ENCODE measurements around the gene SLC22A12.

SLC22A12 gene

DNA sequence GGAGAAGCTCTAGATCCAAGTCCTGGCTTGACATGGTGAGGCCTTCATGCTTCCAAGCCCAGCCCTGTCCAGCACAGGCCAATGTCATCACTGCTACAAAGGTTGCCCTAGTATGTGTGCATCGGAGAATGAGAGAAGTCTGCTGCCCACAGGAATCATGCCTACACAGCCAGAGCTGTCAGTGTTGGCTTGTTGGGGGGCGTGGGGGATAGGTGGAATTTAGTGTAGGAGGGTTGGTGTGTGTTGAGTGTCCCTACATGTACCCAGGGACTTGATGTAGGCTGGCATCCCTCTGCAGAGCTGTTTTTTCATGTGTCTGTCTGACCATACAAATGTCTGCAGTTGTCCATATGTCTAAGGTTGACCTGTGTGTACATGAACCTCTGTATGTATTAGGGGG is 37.6 kb downstream of the SLC22A12 start:
- no peak for DNase-seq (ENCODE audit: low spot score)

GRCh38 chr11:64629103-64629502 is 38.1 kb downstream of the SLC22A12 start:
- DNase-seq (ENCODE audit: low spot score) = no peak

DNA sequence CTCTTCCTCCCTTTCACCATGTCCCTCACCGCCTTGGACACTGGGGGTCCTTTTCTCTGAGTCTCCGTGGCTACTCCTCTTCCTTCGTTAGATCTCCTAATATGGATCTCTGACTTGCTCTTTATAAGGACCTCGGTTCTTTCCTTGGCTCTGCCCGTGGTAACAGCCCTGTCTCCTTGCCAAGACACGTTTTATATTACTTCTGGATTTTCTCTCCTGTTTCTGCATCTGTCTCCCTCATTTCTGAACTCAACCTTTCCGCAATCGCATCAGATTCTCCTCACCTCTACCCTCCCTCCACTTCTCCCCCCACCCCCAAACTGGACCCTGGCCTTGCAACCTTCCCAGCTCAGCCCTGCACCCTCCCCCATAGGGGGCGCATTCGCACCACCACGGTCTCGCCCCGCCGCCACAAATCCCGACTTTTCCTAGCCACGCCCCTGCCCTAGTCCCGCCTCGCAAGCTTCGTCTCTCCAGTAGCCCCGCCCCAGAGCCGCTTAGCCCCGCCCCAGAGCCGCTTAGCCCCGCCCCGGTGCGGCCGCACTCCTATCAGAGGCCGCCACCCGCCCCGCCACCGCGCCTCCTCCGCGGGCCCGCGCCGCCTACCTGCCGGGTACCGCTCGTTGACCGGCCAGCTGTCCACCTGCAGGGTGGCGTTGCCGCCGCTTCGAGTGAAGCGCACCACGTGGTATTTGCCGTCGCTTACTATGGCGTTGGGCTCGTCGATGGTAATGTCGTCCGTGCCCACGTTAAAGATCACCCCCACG is 39.0 kb downstream of the SLC22A12 start:
- no peak for DNase-seq (ENCODE audit: low spot score)

GRCh38 chr11:64631675-64632074 is 40.7 kb downstream of the SLC22A12 start:
- DNase-seq (ENCODE audit: low spot score) = no peak

- no peak for DNase-seq (ENCODE audit: low spot score)
Measured at GRCh38 chr11:64632237-64632636, 41.2 kb downstream of the SLC22A12 start.

GRCh38 chr11:64632654-64633053 is 41.6 kb downstream of the SLC22A12 start:
- DNase-seq (ENCODE audit: low spot score) = no peak

DNA sequence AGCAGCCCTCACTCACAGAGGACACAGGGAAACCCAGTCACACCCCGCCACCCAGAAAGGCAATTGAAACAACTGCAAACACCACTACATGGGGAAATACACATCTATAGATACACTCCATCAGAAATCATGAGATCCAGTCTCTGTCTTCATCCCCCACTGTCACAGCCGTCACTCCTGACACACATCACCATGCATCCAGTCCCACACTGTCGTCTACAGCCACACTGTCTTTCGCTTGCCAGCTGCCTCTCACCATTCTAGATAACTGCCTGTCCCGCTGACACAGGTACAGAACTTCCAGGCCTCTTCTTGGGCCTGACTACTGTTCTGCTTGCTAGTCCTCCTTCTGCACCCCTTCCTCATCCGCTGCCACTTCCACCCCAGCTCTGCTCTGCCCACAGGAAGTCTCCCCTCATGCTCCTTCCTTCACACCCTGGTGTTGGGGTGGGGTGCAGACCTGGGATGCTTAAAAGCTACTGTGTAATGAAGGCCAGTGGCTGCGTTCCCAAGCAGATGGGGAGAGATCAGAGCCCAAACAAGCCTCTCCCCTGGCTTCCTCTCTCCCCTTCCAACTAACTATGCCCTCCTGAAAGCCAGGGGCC is 42.6 kb downstream of the SLC22A12 start:
- no peak for DNase-seq (ENCODE audit: low spot score)

DNA sequence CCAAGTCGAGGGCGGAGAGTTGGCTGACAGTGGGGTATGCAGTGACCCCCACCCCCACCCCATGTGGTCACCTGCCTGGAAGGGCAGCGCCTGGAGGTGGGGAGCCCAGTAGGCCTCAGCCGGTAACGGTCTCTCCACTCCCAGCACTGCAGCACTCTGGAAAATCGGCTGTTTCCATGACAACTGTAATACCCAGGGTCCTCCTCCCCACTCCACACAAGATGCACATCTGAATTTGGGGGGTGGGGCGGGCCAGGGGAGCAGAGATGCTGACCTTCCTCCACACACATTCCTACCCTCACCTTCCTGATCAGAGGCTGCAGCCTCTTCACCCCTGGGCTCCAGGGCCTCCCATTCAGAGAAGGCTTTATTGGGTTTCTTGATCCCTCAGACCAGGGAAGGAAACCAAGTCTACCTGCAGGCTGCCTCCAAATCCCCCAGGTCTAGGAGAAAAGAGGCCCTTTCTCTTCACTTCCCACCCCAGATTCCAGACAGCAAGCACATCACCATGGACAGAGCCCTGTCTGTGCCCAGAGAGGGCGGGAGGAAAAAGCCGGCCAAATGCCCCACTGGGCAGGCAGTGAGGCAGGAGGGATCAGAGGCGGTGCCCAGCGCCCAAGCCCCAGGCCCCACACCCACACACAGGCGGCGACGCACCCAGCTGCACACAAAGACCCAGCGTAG is 46.5 kb downstream of the SLC22A12 start:
- DNase-seq (ENCODE audit: low spot score) = no peak

- DNase-seq (ENCODE audit: low spot score) = no peak
Measured at GRCh38 chr11:64638018-64638665, 47.1 kb downstream of the SLC22A12 start.

- no peak for DNase-seq (ENCODE audit: low spot score)
Measured at GRCh38 chr11:64638829-64639228, 47.8 kb downstream of the SLC22A12 start.

GRCh38 chr11:64639885-64640284 is 48.9 kb downstream of the SLC22A12 start:
- no peak for DNase-seq (ENCODE audit: low spot score)

GRCh38 chr11:64641596-64642417 is 50.8 kb downstream of the SLC22A12 start:
- DNase-seq (ENCODE audit: low spot score) = no peak

DNA sequence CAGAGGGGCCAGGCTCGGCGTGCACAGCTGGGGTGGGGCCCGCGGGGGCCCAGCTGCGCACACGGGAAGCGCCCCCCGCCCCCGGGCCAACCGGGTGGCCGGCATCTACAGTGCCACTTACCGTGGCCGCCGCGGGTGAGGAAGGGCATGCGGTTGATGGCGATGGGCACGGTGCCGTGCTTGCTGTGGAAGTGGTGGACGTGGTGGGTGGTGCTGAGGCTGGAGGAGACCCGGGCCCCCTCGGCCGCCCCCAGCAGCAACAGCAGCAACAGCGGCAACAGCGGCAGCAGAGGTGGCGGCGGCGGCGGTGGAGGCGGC is 51.4 kb downstream of the SLC22A12 start:
- DNase-seq (ENCODE audit: low spot score) = no peak

GRCh38 chr11:64642871-64643255 is 51.8 kb downstream of the SLC22A12 start:
- no peak for DNase-seq (ENCODE audit: low spot score)

DNA sequence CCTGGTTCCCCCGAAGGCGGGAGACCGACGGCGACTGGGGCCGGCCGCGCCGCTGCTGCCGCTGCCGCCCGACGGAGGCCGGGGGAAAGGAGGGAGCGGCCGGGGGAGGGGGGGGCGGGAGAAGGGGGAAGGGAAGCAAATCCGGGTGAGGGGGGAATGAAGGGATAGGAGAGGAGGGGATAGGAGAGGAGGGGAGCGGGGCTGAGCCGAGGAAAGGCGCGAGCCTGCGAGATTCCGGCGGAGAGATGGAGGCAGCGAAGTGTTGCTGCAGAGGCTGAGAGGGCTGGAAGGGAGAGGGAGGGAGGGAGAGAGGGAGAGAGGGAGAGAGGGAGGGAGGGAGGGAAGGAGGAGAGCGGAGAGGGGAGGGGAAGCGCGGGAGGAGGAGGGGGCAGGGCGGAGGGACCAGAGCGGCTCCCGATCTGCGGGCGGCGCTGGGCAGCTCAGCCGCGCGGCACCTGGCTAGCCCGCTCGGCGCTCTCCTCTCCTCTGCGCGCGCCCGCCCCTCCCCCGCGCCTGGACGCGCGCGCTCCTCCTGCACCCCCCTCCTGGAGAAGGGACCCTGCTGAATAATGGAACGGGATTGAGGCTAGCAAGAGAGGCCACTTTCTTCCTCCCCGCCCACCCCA is 52.3 kb downstream of the SLC22A12 start:
- peak; percentile 56 for DNase-seq (ENCODE audit: low spot score)

- DNase-seq (ENCODE audit: low spot score) = no peak
Measured at GRCh38 chr11:64643920-64644646, 53.1 kb downstream of the SLC22A12 start.

- no peak for DNase-seq (ENCODE audit: low spot score)
Measured at GRCh38 chr11:64644647-64645275, 53.7 kb downstream of the SLC22A12 start.

- no peak for DNase-seq (ENCODE audit: low spot score)
Measured at GRCh38 chr11:64647019-64647779, 56.2 kb downstream of the SLC22A12 start.

- DNase-seq (ENCODE audit: low spot score) = no peak
Measured at GRCh38 chr11:64648551-64648950, 57.5 kb downstream of the SLC22A12 start.

DNA sequence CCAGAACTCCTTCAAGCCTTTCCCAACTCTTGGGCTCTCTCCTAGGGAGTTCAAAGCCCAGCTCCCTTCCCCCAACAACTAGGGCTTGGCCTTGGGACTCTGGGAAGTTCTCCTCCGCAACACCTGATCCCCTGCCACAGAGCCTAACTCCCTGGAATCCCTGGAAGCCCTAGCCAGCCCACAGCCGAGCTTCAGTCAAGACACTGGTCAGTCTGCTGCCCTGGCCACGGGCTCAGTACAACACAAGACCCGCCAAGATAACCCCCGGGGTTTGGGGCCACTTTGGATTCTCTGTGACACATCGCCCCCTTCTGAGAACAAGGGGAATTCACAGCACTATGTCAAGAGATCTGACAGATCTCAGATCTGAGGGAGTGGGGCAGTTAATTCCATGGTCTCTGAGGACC is 58.3 kb downstream of the SLC22A12 start:
- no peak for DNase-seq (ENCODE audit: low spot score)

Measured in globus pallidus (tissue), 1 donor.